ENCODE results near the gene NAP1L1. TPM values are rescaled to one million over a fixed set of nuclear protein-coding genes. Genes with fewer than 3 reads are reported as not detected.

The NAP1L1 gene
- total RNA-seq, 2 experiments from 2014 or later: 348 to 904 TPM

GRCh38 chr12:76084863-76085519 lies 506 bp upstream of the NAP1L1 start:
- POLR2A ChIA-PET: interaction anchor here (0.6 to 1.3 kb wide), 3 partner anchors 9 to 470 kb away, joined by 3 read pairs; no protein-coding TSS in a partner anchor
- intact Hi-C loops (cut with micrococcal nuclease; ENCODE audit: unreplicated experiment): loop anchor here (1.0 to 10.0 kb wide), 5 partner anchors 263 to 680 kb away; partner anchors contain the start of genes BBS10, KRR1, OSBPL8 and ZDHHC17
- CTCF ChIA-PET (ENCODE audit: unreplicated experiment): no interaction called here

DNA sequence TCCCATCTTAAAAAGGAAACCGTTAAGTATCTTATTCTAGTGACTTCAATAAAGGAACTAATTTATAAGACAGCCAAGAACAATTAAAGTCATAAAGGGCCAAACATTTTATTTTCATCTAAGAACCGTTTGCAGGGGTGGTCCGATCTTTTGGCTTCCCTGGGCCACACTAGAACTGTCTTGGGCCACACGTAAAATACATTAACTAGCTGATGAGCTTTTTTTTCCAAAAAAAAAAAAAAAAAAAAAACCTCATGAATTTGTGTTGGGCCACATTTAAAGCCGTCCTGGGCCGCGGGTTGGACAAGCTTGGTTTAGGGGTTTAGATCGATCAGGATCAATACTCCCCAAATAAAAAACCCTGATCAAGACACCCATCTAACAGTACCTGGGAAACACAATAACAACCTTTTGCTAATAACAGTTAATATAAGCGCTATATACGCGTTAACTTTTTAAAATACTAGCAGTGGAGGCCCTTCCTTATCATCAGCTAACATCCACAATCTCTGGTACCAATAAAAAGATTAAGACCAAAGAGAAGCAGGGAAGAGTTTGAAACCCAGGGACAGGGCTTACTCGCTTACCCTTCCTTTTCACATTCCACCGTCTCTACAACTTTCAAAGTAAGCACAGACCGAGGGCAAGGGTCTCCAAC lies 1.1 kb downstream of the NAP1L1 start:
- H3K9me3 ChIP-seq (ENCODE audit: low read length): no peaks in the 10 kb centered on the region
- intact Hi-C loops (cut with micrococcal nuclease; ENCODE audit: unreplicated experiment): loop anchor here (10.0 kb wide), 1 partner anchor 371 kb away; no protein-coding TSS in a partner anchor
- H3K36me3 ChIP-seq (ENCODE audit: insufficient read depth, low read length): peaks cover 58% of the 10 kb centered on the region
- peaks cover 60% of the 10 kb centered on the region for H3K79me2 ChIP-seq (ENCODE audit: insufficient read depth, low read depth, low read length)
- no peaks in the 10 kb centered on the region for H3K9me2 ChIP-seq (ENCODE audit: insufficient read depth, low read length)
- DNase-seq (ENCODE audit: low spot score): no peak
- no TSS peak for BruUV-seq (replicated peaks)
- ChIA-PET CTCF (ENCODE audit: unreplicated experiment) (no interaction called here), POLR2A (interaction anchor here (0.6 to 2.6 kb wide), 13 partner anchors 8 to 613 kb away, joined by 3 to 24 read pairs (median 4); partner anchors contain the start of gene BBS10)
- peak overlapping the region; percentile 88 for H3K27ac ChIP-seq (ENCODE audit: low read depth, low read length, poor library complexity, severe bottlenecking)
- H3K4me3 ChIP-seq (ENCODE audit: low read depth, low read length, poor library complexity, severe bottlenecking): peak overlapping the region; percentile 90
- TF ChIP-seq EZH2phosphoT487 (IDR thresholded peaks at IDR 0.05; ENCODE audit: borderline replicate concordance, low read depth, low read length): no peak
- TF ChIP-seq, protein P1, sequence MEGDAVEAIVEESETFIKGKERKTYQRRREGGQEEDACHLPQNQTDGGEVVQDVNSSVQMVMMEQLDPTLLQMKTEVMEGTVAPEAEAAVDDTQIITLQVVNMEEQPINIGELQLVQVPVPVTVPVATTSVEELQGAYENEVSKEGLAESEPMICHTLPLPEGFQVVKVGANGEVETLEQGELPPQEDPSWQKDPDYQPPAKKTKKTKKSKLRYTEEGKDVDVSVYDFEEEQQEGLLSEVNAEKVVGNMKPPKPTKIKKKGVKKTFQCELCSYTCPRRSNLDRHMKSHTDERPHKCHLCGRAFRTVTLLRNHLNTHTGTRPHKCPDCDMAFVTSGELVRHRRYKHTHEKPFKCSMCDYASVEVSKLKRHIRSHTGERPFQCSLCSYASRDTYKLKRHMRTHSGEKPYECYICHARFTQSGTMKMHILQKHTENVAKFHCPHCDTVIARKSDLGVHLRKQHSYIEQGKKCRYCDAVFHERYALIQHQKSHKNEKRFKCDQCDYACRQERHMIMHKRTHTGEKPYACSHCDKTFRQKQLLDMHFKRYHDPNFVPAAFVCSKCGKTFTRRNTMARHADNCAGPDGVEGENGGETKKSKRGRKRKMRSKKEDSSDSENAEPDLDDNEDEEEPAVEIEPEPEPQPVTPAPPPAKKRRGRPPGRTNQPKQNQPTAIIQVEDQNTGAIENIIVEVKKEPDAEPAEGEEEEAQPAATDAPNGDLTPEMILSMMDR (conservative IDR thresholded peaks at IDR 0.05; ENCODE audit: low read length): no peak
- H3K4me2 ChIP-seq (ENCODE audit: low read length): peak overlapping the region; percentile 92
- peak overlapping the region; percentile 60; the same call in 1 of the 2 replicates for H2AFZ ChIP-seq (ENCODE audit: low read length)
- H4K20me1 ChIP-seq (ENCODE audit: insufficient read depth, low read length): peaks cover 51% of the 10 kb centered on the region
- peaks cover 51% of the 10 kb centered on the region for H3K4me1 ChIP-seq (ENCODE audit: insufficient read depth, low read length, poor library complexity, severe bottlenecking)

More at GRCh38 chr12:76084863-76085519, 506 bp upstream of the NAP1L1 start:
- H3K27ac ChIP-seq (ENCODE audit: low read depth, low read length, poor library complexity, severe bottlenecking): peak overlapping the region; percentile 88
- TF ChIP-seq, protein P1 (conservative IDR thresholded peaks at IDR 0.05; ENCODE audit: low read length): peak; percentile 80
- no peak for TF ChIP-seq EZH2phosphoT487 (IDR thresholded peaks at IDR 0.05; ENCODE audit: borderline replicate concordance, low read depth, low read length)
- peaks cover 35% of the 10 kb centered on the region for H4K20me1 ChIP-seq (ENCODE audit: insufficient read depth, low read length)
- H3K36me3 ChIP-seq (ENCODE audit: insufficient read depth, low read length): peaks cover 42% of the 10 kb centered on the region
- H3K9me2 ChIP-seq (ENCODE audit: insufficient read depth, low read length): no peaks in the 10 kb centered on the region
- H3K4me3 ChIP-seq (ENCODE audit: low read depth, low read length, poor library complexity, severe bottlenecking): peak overlapping the region; percentile 90
- peak; percentile 82 for DNase-seq (ENCODE audit: low spot score)
- peaks cover 44% of the 10 kb centered on the region for H3K79me2 ChIP-seq (ENCODE audit: insufficient read depth, low read depth, low read length)
- BruUV-seq (replicated peaks): TSS peak; percentile 78
- peak overlapping the region; percentile 99 for H2AFZ ChIP-seq (ENCODE audit: low read length)
- H3K4me1 ChIP-seq (ENCODE audit: insufficient read depth, low read length, poor library complexity, severe bottlenecking): peaks cover 36% of the 10 kb centered on the region
- no peaks in the 10 kb centered on the region for H3K9me3 ChIP-seq (ENCODE audit: low read length)
- peak overlapping the region; percentile 97 for H3K4me2 ChIP-seq (ENCODE audit: low read length)

Data from OCI-LY7 (cell line).